ENCODE measurements around the gene KLHDC2. TPM values are rescaled to one million over a fixed set of nuclear protein-coding genes. Genes with fewer than 3 reads are reported as not detected.

The KLHDC2 gene
- total RNA-seq, 1 donor from 2014 or later, result 60.1 TPM

DNA sequence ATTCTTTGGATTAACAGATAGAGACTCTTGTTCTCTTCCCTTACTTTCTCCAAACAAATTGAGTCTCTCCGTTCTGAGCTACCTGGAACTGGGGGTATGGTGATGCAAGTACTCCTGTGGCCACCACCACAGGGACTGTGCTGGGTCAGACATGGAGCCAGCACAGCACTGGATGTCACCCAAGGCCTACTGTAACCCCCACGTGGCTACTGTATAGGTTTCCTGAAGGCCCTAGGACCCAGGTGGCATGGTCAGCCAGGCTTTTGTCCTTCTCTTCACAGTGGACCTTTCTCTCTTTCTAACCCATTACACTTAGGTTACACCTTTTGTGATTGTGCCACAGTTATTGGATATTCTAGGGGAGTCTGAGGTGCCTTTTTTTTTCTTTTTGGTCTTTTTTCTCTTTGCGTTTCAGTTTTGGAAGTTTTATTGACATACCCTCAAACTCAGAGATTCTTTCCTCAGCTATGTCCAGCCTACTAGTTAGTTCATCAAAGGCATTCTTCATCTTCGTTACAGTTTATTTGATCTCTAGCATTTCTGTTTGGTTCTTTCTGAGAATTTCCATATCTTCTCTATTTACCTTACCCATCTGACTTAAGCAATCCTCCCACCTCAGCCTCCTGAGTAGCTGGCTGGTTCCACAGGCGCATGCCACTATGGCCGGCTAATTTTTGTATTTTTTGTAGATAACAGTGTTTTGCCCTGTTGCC, 6.0 kb upstream of the KLHDC2 start:
- peaks cover 4% of the 10 kb centered on the region for H3K4me1 Mint-ChIP-seq (ENCODE audit: unreplicated experiment)
- no peak overlapping the region for H3K4me3 Mint-ChIP-seq (ENCODE audit: unreplicated experiment)
- peaks cover 7% of the 10 kb centered on the region for H3K27me3 Mint-ChIP-seq (ENCODE audit: unreplicated experiment)
- no peak for TF ChIP-seq CTCF (IDR thresholded peaks at IDR 0.05)
- H3K27ac Mint-ChIP-seq (ENCODE audit: unreplicated experiment), result no peak overlapping the region
- DNase-seq (ENCODE audit: extremely low spot score, unreplicated experiment), result no peak
- H3K36me3 Mint-ChIP-seq (ENCODE audit: unreplicated experiment), result peaks cover 2% of the 10 kb centered on the region
- no peaks in the 10 kb centered on the region for H3K9me3 Mint-ChIP-seq (ENCODE audit: unreplicated experiment)

GRCh38 chr14:49766839-49767238, 1.1 kb upstream of the KLHDC2 start:
- no peaks in the 10 kb centered on the region for H3K9me3 Mint-ChIP-seq (ENCODE audit: unreplicated experiment)
- no peaks in the 10 kb centered on the region for H3K27me3 Mint-ChIP-seq (ENCODE audit: unreplicated experiment)
- H3K36me3 Mint-ChIP-seq (ENCODE audit: unreplicated experiment), result peaks cover 4% of the 10 kb centered on the region
- TF ChIP-seq CTCF (IDR thresholded peaks at IDR 0.05), result no peak
- peak overlapping the region; percentile 99 for H3K27ac Mint-ChIP-seq (ENCODE audit: unreplicated experiment)
- peak overlapping the region; percentile 89 for H3K4me3 Mint-ChIP-seq (ENCODE audit: unreplicated experiment)
- DNase-seq (ENCODE audit: extremely low spot score, unreplicated experiment), result no peak
- peaks cover 37% of the 10 kb centered on the region for H3K4me1 Mint-ChIP-seq (ENCODE audit: unreplicated experiment)

- no peak for DNase-seq (ENCODE audit: extremely low spot score, unreplicated experiment)
- peak overlapping the region; percentile 89 for H3K4me3 Mint-ChIP-seq (ENCODE audit: unreplicated experiment)
- TF ChIP-seq CTCF (IDR thresholded peaks at IDR 0.05), result no peak
- peak overlapping the region; percentile 99 for H3K27ac Mint-ChIP-seq (ENCODE audit: unreplicated experiment)
- H3K9me3 Mint-ChIP-seq (ENCODE audit: unreplicated experiment), result no peaks in the 10 kb centered on the region
- H3K4me1 Mint-ChIP-seq (ENCODE audit: unreplicated experiment), result peaks cover 37% of the 10 kb centered on the region
- no peaks in the 10 kb centered on the region for H3K27me3 Mint-ChIP-seq (ENCODE audit: unreplicated experiment)
- H3K36me3 Mint-ChIP-seq (ENCODE audit: unreplicated experiment), result peaks cover 7% of the 10 kb centered on the region
These were observed 733 bp upstream of the KLHDC2 start for GRCh38 chr14:49767270-49767570.

DNA sequence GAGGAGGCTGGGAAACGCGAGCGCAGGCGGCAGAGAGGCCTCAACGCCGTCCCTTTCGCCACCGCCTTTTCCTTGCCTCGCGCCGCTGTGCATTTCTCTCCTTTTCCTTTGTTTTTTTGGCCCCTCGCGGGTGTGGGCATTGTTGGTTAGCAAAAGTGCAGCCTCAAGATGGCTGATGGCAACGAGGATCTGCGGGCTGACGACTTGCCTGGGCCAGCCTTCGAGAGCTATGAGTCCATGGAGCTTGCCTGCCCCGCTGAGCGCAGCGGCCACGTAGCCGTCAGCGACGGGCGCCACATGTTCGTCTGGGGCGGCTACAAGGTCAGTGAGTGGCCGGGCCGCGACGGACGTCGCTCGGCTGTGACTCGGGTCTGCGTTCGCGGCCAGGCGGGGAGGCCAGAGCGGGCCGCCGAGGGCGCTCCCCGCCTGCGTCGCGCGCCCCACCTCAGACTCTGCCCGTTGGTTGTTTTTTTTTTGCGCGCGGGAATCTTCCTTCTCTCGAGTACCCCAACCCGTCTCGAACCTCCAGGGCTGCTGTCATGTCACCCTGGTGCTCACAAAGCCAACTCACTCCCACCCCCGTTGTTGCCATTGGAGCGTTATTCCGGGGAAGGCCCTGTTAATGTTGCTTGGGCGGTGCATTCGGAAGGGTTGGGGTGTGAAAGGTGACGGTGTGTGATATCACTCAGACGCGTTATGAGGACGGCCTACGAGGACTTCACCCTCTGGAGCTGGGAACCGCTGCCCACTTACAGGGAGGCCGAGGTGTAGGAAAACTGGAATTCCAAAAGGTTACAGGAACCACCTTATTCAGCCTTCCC, 558 bp downstream of the KLHDC2 start:
- no peaks in the 10 kb centered on the region for H3K9me3 Mint-ChIP-seq (ENCODE audit: unreplicated experiment)
- peak overlapping the region; percentile 99 for H3K27ac Mint-ChIP-seq (ENCODE audit: unreplicated experiment)
- H3K4me3 Mint-ChIP-seq (ENCODE audit: unreplicated experiment), result peak overlapping the region; percentile 92
- TF ChIP-seq CTCF (IDR thresholded peaks at IDR 0.05), result no peak
- H3K27me3 Mint-ChIP-seq (ENCODE audit: unreplicated experiment), result no peaks in the 10 kb centered on the region
- DNase-seq (ENCODE audit: extremely low spot score, unreplicated experiment), result no peak
- peaks cover 10% of the 10 kb centered on the region for H3K36me3 Mint-ChIP-seq (ENCODE audit: unreplicated experiment)
- peaks cover 37% of the 10 kb centered on the region for H3K4me1 Mint-ChIP-seq (ENCODE audit: unreplicated experiment)

DNA sequence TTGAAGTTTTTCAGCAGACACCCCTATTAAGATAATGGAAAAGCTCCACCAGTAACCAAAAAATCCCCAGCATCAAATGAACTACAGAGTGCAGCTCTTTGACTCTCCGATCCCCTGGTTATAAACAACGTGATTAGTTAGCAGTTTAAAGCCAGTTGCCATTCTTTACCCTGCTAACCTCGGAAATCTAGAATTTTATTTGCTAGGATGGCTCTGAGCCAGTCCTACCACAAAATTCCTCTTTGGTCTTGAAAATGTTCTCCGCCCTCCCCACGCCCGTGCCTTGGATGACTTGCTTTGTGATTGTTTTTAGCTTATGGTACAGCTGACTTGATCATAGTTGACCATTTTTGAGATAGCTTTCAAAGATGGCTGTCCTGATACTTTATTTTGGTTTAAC, 1.2 kb downstream of the KLHDC2 start:
- peak overlapping the region; percentile 99 for H3K27ac Mint-ChIP-seq (ENCODE audit: unreplicated experiment)
- peaks cover 10% of the 10 kb centered on the region for H3K36me3 Mint-ChIP-seq (ENCODE audit: unreplicated experiment)
- H3K4me3 Mint-ChIP-seq (ENCODE audit: unreplicated experiment), result peak overlapping the region; percentile 92
- H3K9me3 Mint-ChIP-seq (ENCODE audit: unreplicated experiment), result no peaks in the 10 kb centered on the region
- DNase-seq (ENCODE audit: extremely low spot score, unreplicated experiment), result no peak
- H3K4me1 Mint-ChIP-seq (ENCODE audit: unreplicated experiment), result peaks cover 37% of the 10 kb centered on the region
- TF ChIP-seq CTCF (IDR thresholded peaks at IDR 0.05), result no peak
- no peaks in the 10 kb centered on the region for H3K27me3 Mint-ChIP-seq (ENCODE audit: unreplicated experiment)
